HL-60/S4 treated with retinoic acid at 250 ng/mL for 4 days and 3 days (cell line): ENCODE measurements around the gene CTAG1A.
"Not testable (repeated sequence)": the region's sequence is repeated elsewhere in the genome, so short reads cannot be mapped to it uniquely, and the experiment has no call there.

Experiments used
- in situ Hi-C: fragments of 300-500 bp; cut with MboI; formaldehyde crosslinking; loops from 2 replicates; pipeline ENCODE4 v1.7.0; 2022; ENCODE audit warnings: low sequenced_read_pairs

CTAG1A gene

GRCh38 chrX:154611146-154611545 is 26.2 kb downstream of the CTAG1A start:
- in situ Hi-C loops, result not testable (repeated sequence)

DNA sequence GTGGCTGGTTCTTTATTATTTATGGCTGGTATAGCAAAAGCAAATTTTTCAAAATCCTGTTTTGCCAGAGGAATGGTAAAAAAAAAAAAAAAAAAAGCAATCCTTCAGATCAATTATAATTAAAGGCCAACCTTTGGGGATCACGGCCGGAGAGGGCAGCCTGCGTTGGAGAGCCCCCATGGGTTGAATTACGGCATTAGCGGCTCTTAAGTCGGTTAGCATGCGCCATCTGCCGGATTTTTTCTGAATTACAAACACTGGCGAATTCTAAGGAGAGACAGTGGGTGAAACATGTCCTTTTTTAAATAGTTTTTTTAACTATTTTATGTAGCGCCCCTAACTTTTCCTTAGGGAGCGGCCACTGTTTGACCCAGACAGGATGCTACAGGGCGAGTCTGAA is 28.7 kb downstream of the CTAG1A start:
- in situ Hi-C loops, result not testable (repeated sequence)

DNA sequence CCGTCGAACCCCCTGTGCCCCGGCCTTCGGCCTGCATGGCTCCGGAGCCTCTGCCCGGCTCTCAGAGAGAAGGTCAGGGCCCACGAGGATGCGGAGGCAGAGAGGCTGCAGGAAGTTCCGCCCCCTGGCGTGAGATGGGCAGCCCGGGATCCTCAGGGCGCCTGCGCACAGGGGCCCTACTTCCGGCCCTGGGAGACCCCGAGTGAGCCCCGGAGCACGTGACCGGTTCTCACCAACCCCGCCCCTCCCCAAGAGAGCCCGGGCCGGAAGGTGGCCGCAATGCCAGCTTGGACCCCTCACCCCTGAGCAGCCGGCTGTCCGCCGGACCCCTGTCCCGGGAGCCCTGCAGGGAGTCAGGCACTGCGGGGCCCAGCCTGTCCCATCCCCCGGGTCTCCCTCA is 34.2 kb downstream of the CTAG1A start, which contains the start of gene CTAG1B:
Gene CTAG1B (minus strand): TSS at position 101 of the 400 bp plus-strand sequence. CDS start 64 bp downstream, at position 37.
- in situ Hi-C loops, result not testable (repeated sequence)

GRCh38 chrX:154620767-154621414 is 36.0 kb downstream of the CTAG1A start:
- in situ Hi-C loops, result not testable (repeated sequence)

GRCh38 chrX:154628960-154629359 is 44.0 kb downstream of the CTAG1A start:
- in situ Hi-C loops, result not testable (repeated sequence)

DNA sequence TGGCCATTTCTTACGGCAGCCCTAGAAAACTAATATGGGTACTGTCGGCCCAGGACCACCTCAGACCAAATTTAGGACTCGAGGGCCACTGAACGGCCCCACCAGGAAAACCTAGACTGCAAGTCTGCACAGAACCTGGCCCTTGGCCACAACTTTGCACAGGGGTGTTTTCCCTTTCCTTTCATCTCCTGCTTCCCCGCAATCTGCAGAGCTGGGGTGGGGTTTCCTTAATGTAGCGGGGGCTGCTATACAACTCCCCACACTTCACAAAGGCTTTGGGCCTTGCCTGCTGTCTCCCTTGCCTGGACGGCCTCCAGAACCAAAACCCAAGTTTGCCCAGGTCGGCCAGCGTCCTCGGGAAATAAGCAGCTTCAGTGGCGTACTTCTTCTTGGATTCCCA is 46.0 kb downstream of the CTAG1A start:
- in situ Hi-C loops, result not testable (repeated sequence)

- in situ Hi-C loops, result not testable (repeated sequence)
Measured at GRCh38 chrX:154633661-154634060, 48.7 kb downstream of the CTAG1A start.
